HCT116 (cell line): ENCODE results near the gene DAPP1. TPM values are rescaled to one million over a fixed set of nuclear protein-coding genes. Genes with fewer than 3 reads are reported as not detected.

Source experiments
- ATAC-seq: fragments of 200-7000 bp; cut with Tn5 transposase; 2 replicates; pipeline ENCODE4 v1.9.1; 2020; ENCODE audit warnings: mild to moderate bottlenecking, moderate library complexity
- BruUV-seq: library from RNA; stranded (reverse); fragments of 400-500 nt; replicated peaks from 2 replicates; lab custom pipeline; 2021; lab: Mats Ljungman, UMichigan
- CTCF ChIA-PET: fragments of 300-600 bp; sonication (Branson Sonifier 250); formaldehyde crosslinking; loops from one replicate; lab custom pipeline; 2021; ENCODE audit warnings: antibody characterized with exemption; lab: Charles Lee
- POLR2A ChIA-PET: fragments of 300-600, 350-600 bp; sonication (Branson Sonifier 250); formaldehyde crosslinking; loops from one replicate; lab custom pipeline; 2021; ENCODE audit warnings: antibody characterized with exemption; lab: Charles Lee
- RAD21 ChIA-PET, 2 experiments: fragments of 300-600 bp; sonication (Branson Sonifier 250); formaldehyde crosslinking; loops; one replicate each; lab custom pipeline; 2023; ENCODE audit warnings: low total read pairs in 2 of 2; ENCODE audit not compliant: uncharacterized antibody in 2 of 2, unreplicated experiment in 2 of 2, low non-redundant PET in 1 of 2; lab: Charles Lee
- DNase-seq: peaks from one replicate; pipeline ENCODE4 v3.0.0-alpha.2; 2010; ENCODE audit warnings: low read depth, low spot score
- H2AFZ ChIP-seq: fragments of 200-600 bp; shearing (Covaris generic), sonication (generic); 2 replicates; pipeline ENCODE4 v1.6.1; 2017; ENCODE audit warnings: low read depth, mixed run types, mixed read lengths, antibody characterized with exemption, low read length; ENCODE audit not compliant: poor library complexity, severe bottlenecking
- H3K27ac ChIP-seq: 2 replicates; pipeline ENCODE4 v1.5.1; 2012; ENCODE audit warnings: low read depth, low read length
- H3K27me3 ChIP-seq: fragments of 200-600 bp; sonication (generic); 2 replicates; pipeline ENCODE4 v1.6.1; 2016; ENCODE audit warnings: mixed run types, low read length, mixed read lengths; ENCODE audit not compliant: insufficient read depth
- H3K36me3 ChIP-seq, 2 experiments: fragments of 200-500 bp in 1 of 2; fragments of 200-600 bp in 1 of 2; sonication (Bioruptor generic) in 1 of 2; sonication (generic) in 1 of 2; 2 replicates each; pipeline versions ENCODE4 v1.5.1 to v1.6.1; 2014 to 2016; ENCODE audit warnings: low read length in 2 of 2, inconsistent platforms in 1 of 2, mixed read lengths in 1 of 2, mixed run types in 1 of 2; ENCODE audit not compliant: insufficient read depth in 2 of 2, control insufficient read depth in 1 of 2
- H3K4me1 ChIP-seq, 2 experiments: fragments of 200-600 bp in 1 of 2; sonication (generic) in 1 of 2; 2 replicates each; pipeline versions ENCODE4 v1.5.1 to v1.6.1; 2012 to 2017; ENCODE audit warnings: low read length in 2 of 2, inconsistent platforms in 1 of 2, mild to moderate bottlenecking in 1 of 2, mixed read lengths in 1 of 2, mixed run types in 1 of 2, moderate library complexity in 1 of 2; ENCODE audit not compliant: insufficient read depth in 2 of 2, control insufficient read depth in 1 of 2
- H3K4me2 ChIP-seq: fragments of 200-600 bp; sonication (generic); 2 replicates; pipeline ENCODE4 v1.6.1; 2017; ENCODE audit warnings: mixed run types, low read length, mixed read lengths
- H3K4me3 ChIP-seq, 2 experiments: fragments of 200-600 bp in 1 of 2; sonication (generic) in 1 of 2; replicated peaks in 1 of 2; 2 replicates each; pipeline ENCODE4 v1.5.1; 2011 to 2016; ENCODE audit warnings: low read length in 2 of 2, control low read depth in 1 of 2, low read depth in 1 of 2, mild to moderate bottlenecking in 1 of 2, mixed read lengths in 1 of 2, mixed run types in 1 of 2
- H3K79me2 ChIP-seq: fragments of 200-600 bp; sonication (generic); 2 replicates; pipeline ENCODE4 v1.6.1; 2017; ENCODE audit warnings: mild to moderate bottlenecking, mixed run types, low read length, moderate library complexity, mixed read lengths; ENCODE audit not compliant: insufficient read depth
- H3K9ac ChIP-seq: fragments of 200-600 bp; sonication (generic); 2 replicates; pipeline ENCODE4 v1.6.1; 2016; ENCODE audit warnings: low read length, mixed read lengths
- H3K9me2 ChIP-seq: fragments of 200-600 bp; sonication (generic), shearing (Covaris generic); 2 replicates; pipeline ENCODE4 v1.6.1; 2017; ENCODE audit warnings: mixed run types, mild to moderate bottlenecking, moderate library complexity; ENCODE audit not compliant: insufficient read depth
- H3K9me3 ChIP-seq, 2 experiments: fragments of 200-500 bp in 1 of 2; fragments of 200-600 bp in 1 of 2; sonication (Bioruptor generic) in 1 of 2; sonication (generic) in 1 of 2; 2 replicates each; pipeline ENCODE4 v1.6.1; 2014 to 2017; ENCODE audit warnings: low read length in 2 of 2, mixed read lengths in 2 of 2, inconsistent platforms in 1 of 2, low read depth in 1 of 2, mild to moderate bottlenecking in 1 of 2, mixed run types in 1 of 2, moderate library complexity in 1 of 2; ENCODE audit not compliant: control insufficient read depth in 1 of 2, insufficient read depth in 1 of 2
- H4K20me1 ChIP-seq: fragments of 200-600 bp; sonication (generic), shearing (Covaris generic); 2 replicates; pipeline ENCODE4 v1.6.1; 2017; ENCODE audit warnings: mixed run types, mild to moderate bottlenecking, moderate library complexity; ENCODE audit not compliant: insufficient read depth
- CEBPB ChIP-seq: IDR thresholded peaks from 2 replicates; pipeline ENCODE4 v1.6.1; 2012; ENCODE audit warnings: low read depth
- CTCF ChIP-seq, 3 experiments: fragments of 200-600 bp in 1 of 3; sonication (generic) in 1 of 3; IDR thresholded peaks in 2 of 3; conservative IDR thresholded peaks in 1 of 3; 2 replicates each; pipeline ENCODE4 v1.5.1; 2012 to 2017; ENCODE audit warnings: low read depth in 2 of 3, low read length in 2 of 3, antibody characterized with exemption in 1 of 3, borderline replicate concordance in 1 of 3, control low read depth in 1 of 3, mild to moderate bottlenecking in 1 of 3, mixed read lengths in 1 of 3, mixed run types in 1 of 3, moderate library complexity in 1 of 3; ENCODE audit not compliant: insufficient read depth in 1 of 3
- JUND ChIP-seq: IDR thresholded peaks from 2 replicates; pipeline ENCODE4 v1.6.1; 2012
- RAD21 ChIP-seq: IDR thresholded peaks from 2 replicates; pipeline ENCODE4 v1.6.1; 2012; ENCODE audit warnings: low read depth, mild to moderate bottlenecking
- intact Hi-C: fragments of 100-400 bp; cut with micrococcal nuclease; formaldehyde crosslinking; loops from 2 replicates; pipeline ENCODE4 v1.10.0; 2022
- total RNA-seq: library from RNA; stranded (reverse); gene quantifications from one replicate; pipeline ENCODE4 v1.2.1, GENCODE V29; 2021; ENCODE audit not compliant: unreplicated experiment

The DAPP1 gene
- total RNA-seq, 1 experiment from 2014 or later: 0.76 TPM

- ChIA-PET POLR2A (interaction anchor here (1.3 to 1.7 kb wide), 2 partner anchors 138 to 139 kb away, joined by 4 to 5 read pairs; partner anchors contain the start of gene H2AZ1), RAD21 (interaction anchor here (0.7 to 1.3 kb wide), 2 partner anchors 74 kb away, joined by 4 to 6 read pairs; no protein-coding TSS in a partner anchor)
Measured at GRCh38 chr4:99811117-99811516, 5.5 kb upstream of the DAPP1 start.

DNA sequence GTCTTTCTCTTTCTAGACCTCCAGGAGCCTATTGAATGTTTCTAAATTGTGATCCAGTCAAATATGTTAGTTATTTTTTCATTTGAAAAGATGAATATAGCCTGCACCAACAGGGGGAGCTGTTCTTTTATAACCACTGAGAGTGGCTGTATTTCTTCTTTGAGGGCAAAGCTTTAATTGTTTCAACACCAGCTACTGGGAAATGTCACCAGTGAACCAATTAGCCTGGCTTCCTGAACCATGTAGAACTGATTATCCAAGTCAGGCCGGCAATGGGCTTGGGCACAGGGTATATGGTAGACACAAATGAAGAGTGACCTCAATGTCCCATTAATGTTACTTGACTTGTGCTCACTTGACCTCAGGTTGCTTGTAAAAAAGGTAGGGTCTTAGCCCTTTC lies 4.8 kb upstream of the DAPP1 start:
- Histone ChIP-seq H3K27me3 (no peaks in the 10 kb centered on the region), H3K4me2 (no peak overlapping the region), H3K27ac (no peak overlapping the region), H3K9me2 (no peaks in the 10 kb centered on the region), H3K4me3 (no peak overlapping the region), H3K36me3 (no peaks in the 10 kb centered on the region), H2AFZ (no peak overlapping the region), H3K9me3 (no peaks in the 10 kb centered on the region), H3K4me1 (peaks cover 2 to 22% of the 10 kb centered on the region in 2 experiments; a peak in 2 of 4 replicates), H3K9ac (no peak overlapping the region), H4K20me1 (no peaks in the 10 kb centered on the region), H3K79me2 (no peaks in the 10 kb centered on the region)
- peak; percentile 33 for DNase-seq
- intact Hi-C loops: loop anchor here (1.0 to 5.0 kb wide), 2 partner anchors 73 to 135 kb away; partner anchors contain the start of gene DNAJB14
- CTCF ChIA-PET: interaction anchor here (0.7 to 2.1 kb wide), 22 partner anchors 8 to 353 kb away, joined by 3 to 35 read pairs (median 4); partner anchors contain the start of gene TRMT10A
- TF ChIP-seq JUND (no peak), CTCF (IDR thresholded peaks at IDR 0.05 in 2 of 3, conservative IDR thresholded peaks at IDR 0.05 in 1 of 3; ENCODE audit: borderline replicate concordance in 1 of 3, insufficient read depth in 1 of 3, low read depth in 2 of 3, low read length in 2 of 3) (peak; percentile 59 to 86 (median 67); a peak in 5 of 6 replicates), RAD21 (peak; percentile 70)
- POLR2A ChIA-PET: interaction anchor here (1.3 to 1.7 kb wide), 2 partner anchors 137 to 139 kb away, joined by 4 to 5 read pairs; partner anchors contain the start of gene H2AZ1
- no peak; the same call in 1 of the 2 replicates for ATAC-seq
- RAD21 ChIA-PET: interaction anchor here (0.7 to 1.3 kb wide), 2 partner anchors 73 kb away, joined by 4 to 6 read pairs; no protein-coding TSS in a partner anchor
- no TSS peak for BruUV-seq

More at GRCh38 chr4:99811117-99811516, 5.5 kb upstream of the DAPP1 start:
- Histone ChIP-seq H3K9ac (no peak overlapping the region), H3K4me2 (no peak overlapping the region), H2AFZ (no peak overlapping the region), H3K4me3 (no peak overlapping the region), H3K36me3 (no peaks in the 10 kb centered on the region), H3K27ac (no peak overlapping the region), H3K4me1 (peaks cover 2 to 14% of the 10 kb centered on the region in 2 experiments; a peak in 2 of 4 replicates), H3K9me3 (no peaks in the 10 kb centered on the region), H3K27me3 (no peaks in the 10 kb centered on the region), H3K79me2 (no peaks in the 10 kb centered on the region), H3K9me2 (no peaks in the 10 kb centered on the region), H4K20me1 (no peaks in the 10 kb centered on the region)
- CTCF ChIA-PET: interaction anchor here (0.8 to 2.1 kb wide), 21 partner anchors 8 to 352 kb away, joined by 3 to 35 read pairs (median 4); partner anchors contain the start of gene TRMT10A
- ATAC-seq (no peak), DNase-seq (no peak)
- intact Hi-C loops: loop anchor here (1.0 to 5.0 kb wide), 2 partner anchors 74 to 136 kb away; partner anchors contain the start of gene DNAJB14
- TF ChIP-seq CEBPB: no peak
- no TSS peak for BruUV-seq
